Measurements from ENCODE around the gene DGKH.

DNA sequence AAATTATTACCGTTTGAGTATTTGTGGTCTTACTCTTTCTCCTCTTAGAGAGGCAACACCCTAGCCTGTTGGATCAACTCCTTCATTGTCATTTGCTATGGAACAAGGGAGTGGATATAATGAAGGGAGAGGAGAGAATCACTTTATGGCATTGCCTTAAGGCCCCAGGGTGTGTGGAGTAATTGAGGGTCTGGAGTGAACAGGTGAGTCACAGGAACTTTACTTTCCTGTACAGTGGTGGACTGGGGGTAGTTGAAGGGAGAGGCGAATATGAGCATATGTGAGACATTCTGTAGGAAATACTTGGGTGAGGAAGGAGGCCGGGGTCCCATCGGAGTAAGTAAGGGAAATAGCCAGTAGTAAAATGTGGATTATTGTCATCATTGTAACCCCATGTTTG lies 17.0 kb downstream of the DGKH start:
- TF ChIP-seq, protein P1, sequence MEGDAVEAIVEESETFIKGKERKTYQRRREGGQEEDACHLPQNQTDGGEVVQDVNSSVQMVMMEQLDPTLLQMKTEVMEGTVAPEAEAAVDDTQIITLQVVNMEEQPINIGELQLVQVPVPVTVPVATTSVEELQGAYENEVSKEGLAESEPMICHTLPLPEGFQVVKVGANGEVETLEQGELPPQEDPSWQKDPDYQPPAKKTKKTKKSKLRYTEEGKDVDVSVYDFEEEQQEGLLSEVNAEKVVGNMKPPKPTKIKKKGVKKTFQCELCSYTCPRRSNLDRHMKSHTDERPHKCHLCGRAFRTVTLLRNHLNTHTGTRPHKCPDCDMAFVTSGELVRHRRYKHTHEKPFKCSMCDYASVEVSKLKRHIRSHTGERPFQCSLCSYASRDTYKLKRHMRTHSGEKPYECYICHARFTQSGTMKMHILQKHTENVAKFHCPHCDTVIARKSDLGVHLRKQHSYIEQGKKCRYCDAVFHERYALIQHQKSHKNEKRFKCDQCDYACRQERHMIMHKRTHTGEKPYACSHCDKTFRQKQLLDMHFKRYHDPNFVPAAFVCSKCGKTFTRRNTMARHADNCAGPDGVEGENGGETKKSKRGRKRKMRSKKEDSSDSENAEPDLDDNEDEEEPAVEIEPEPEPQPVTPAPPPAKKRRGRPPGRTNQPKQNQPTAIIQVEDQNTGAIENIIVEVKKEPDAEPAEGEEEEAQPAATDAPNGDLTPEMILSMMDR (IDR thresholded peaks at IDR 0.05; ENCODE audit: low read length) = no peak
- no peak for TF ChIP-seq EZH2 (optimal IDR thresholded peaks at IDR 0.05; ENCODE audit: low read depth, low read length)
